ENCODE measurements around the gene ZCCHC17. TPM values are rescaled to one million over a fixed set of nuclear protein-coding genes. Genes with fewer than 3 reads are reported as not detected.

The ZCCHC17 gene
- total and polyA plus RNA-seq, 2 donors (not counting 3 experiments of a cell fraction or from before 2014, with no cell fraction given) = 32.0 to 41.4 TPM

- TF ChIP-seq POLR2A (IDR thresholded peaks at IDR 0.05; ENCODE audit: low read depth, low read length) (no peak), CTCF (IDR thresholded peaks at IDR 0.05; ENCODE audit: extremely low read depth in 1 of 2, insufficient read depth in 1 of 2, low read depth in 1 of 2, low read length in 2 of 2) (no peak), JUN (IDR thresholded peaks at IDR 0.05; ENCODE audit: borderline replicate concordance, insufficient read depth, insufficient read length, low read depth) (no peak), GATA2 (IDR thresholded peaks at IDR 0.05; ENCODE audit: insufficient read depth, insufficient read length, low read depth, low read length) (no peak), POLR2AphosphoS5 (IDR thresholded peaks at IDR 0.05; ENCODE audit: insufficient read depth, low read depth, low read length) (no peak), MYC (IDR thresholded peaks at IDR 0.05; ENCODE audit: low read depth, low read length) (no peak)
- Histone ChIP-seq H4K20me1 (replicated peaks; ENCODE audit: control insufficient read depth, extremely low read depth, insufficient read depth, low read length) (no peaks in the 10 kb centered on the region), H2AFZ (ENCODE audit: low read depth, low read length) (no peak overlapping the region), H3K27ac (ENCODE audit: insufficient read depth, low read depth, low read length) (no peak overlapping the region), H3K36me3 (ENCODE audit: control insufficient read depth in 2 of 2, extremely low read depth in 1 of 2, insufficient read depth in 2 of 2, low read length in 2 of 2) (peaks cover 0 to 8% of the 10 kb centered on the region in 2 experiments), H3K79me2 (ENCODE audit: control insufficient read depth, insufficient read depth, low read length) (no peaks in the 10 kb centered on the region), H3K9me1 (replicated peaks; ENCODE audit: control insufficient read depth, extremely low read depth, insufficient read depth, low read length) (no peaks in the 10 kb centered on the region), H3K27me3 (ENCODE audit: control insufficient read depth in 2 of 2, insufficient read depth in 2 of 2, low read length in 2 of 2) (no peaks in the 10 kb centered on the region), H3K4me1 (ENCODE audit: control insufficient read depth, extremely low read depth, insufficient read depth, low read length) (peaks cover 6% of the 10 kb centered on the region), H3K9me3 (replicated peaks; ENCODE audit: control insufficient read depth, insufficient read depth, low read length) (no peaks in the 10 kb centered on the region), H3K9ac (replicated peaks; ENCODE audit: extremely low read depth, insufficient read depth, low read length) (no peak overlapping the region), H3K4me2 (ENCODE audit: insufficient read depth, low read length) (no peak overlapping the region), H3K4me3 (replicated peaks in 1 of 3; ENCODE audit: insufficient read depth in 1 of 3, low read depth in 1 of 3, low read length in 3 of 3) (no peak overlapping the region)
- CTCF ChIA-PET = interaction anchor here (0.7 to 1.6 kb wide), 4 partner anchors 8 to 187 kb away, joined by 3 to 5 read pairs (median 4); no protein-coding TSS in a partner anchor
- POLR2A ChIA-PET = no interaction called here
- no peak for DNase-seq (ENCODE audit: low read depth, low spot score)
- intact Hi-C loops (cut with micrococcal nuclease) (no loop called here), dilution Hi-C loops (cut with MboI; ENCODE audit: extremely low pct_ligation_motif_present, low sequenced_read_pairs) (no loop called here)
- no TSS peak for BruUV-seq (replicated peaks)
- no peak for FAIRE-seq
Measured at GRCh38 chr1:31371121-31371959, 74.5 kb downstream of the ZCCHC17 start.

All from endothelial cell of umbilical vein (primary cell).